Osteocyte (in vitro differentiated cells): ENCODE results near the gene THRB. TPM values are rescaled to one million over a fixed set of nuclear protein-coding genes. Genes with fewer than 3 reads are reported as not detected.

ENCODE experiments used
- DNase-seq: peaks from one replicate; pipeline ENCODE4 v3.0.0; 2021; ENCODE audit warnings: mixed read lengths; ENCODE audit not compliant: unreplicated experiment; ENCODE audit errors: extremely low spot score
- H3K27ac Mint-ChIP-seq: one replicate; pipeline ENCODE4 v1.8.0; 2021; ENCODE audit warnings: mild to moderate bottlenecking, mixed read lengths; ENCODE audit not compliant: unreplicated experiment
- H3K27me3 Mint-ChIP-seq: one replicate; pipeline ENCODE4 v1.8.0; 2021; ENCODE audit warnings: mixed read lengths; ENCODE audit not compliant: unreplicated experiment
- H3K36me3 Mint-ChIP-seq: one replicate; pipeline ENCODE4 v1.8.0; 2021; ENCODE audit warnings: mixed read lengths; ENCODE audit not compliant: unreplicated experiment
- H3K4me1 Mint-ChIP-seq: one replicate; pipeline ENCODE4 v1.8.0; 2021; ENCODE audit warnings: mixed read lengths; ENCODE audit not compliant: unreplicated experiment
- H3K4me3 Mint-ChIP-seq: one replicate; pipeline ENCODE4 v1.8.0; 2021; ENCODE audit warnings: mild to moderate bottlenecking, moderate library complexity, mixed read lengths; ENCODE audit not compliant: unreplicated experiment
- H3K9me3 Mint-ChIP-seq: one replicate; pipeline ENCODE4 v1.8.0; 2021; ENCODE audit warnings: mixed read lengths; ENCODE audit not compliant: unreplicated experiment
- CTCF ChIP-seq: fragments of 200-600 bp; sonication (generic); IDR thresholded peaks from 2 replicates; pipeline ENCODE4 v1.5.0; 2021; ENCODE audit warnings: antibody characterized with exemption, mild to moderate bottlenecking, moderate library complexity
- total RNA-seq: library from RNA; stranded (reverse); gene quantifications from 2 replicates; pipeline ENCODE4 v1.2.1, GENCODE V29; 2021

THRB gene
- total RNA-seq, 1 donor from 2014 or later, result 4.6 TPM

DNA sequence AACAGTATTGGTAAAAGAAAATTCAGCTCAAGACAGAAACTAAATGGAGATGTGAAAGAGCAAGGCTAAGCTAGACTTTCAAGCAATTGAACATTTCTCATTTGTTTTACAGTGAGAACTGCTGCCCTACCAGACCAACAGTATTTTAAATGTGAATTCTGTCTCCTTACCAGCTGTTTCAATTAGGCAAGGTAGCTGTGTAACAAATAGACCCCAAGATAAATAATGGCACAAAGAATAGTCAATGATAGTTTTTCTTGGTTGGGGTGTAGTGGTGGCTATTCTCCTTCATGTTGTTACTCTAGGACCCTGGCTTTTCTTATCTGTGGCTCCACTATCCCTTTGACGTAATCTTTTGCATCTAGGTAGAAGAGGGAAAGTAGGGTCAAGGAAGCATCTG, 30.4 kb upstream of the THRB start:
- no peaks in the 10 kb centered on the region for H3K27me3 Mint-ChIP-seq
- no peaks in the 10 kb centered on the region for H3K9me3 Mint-ChIP-seq
- H3K4me1 Mint-ChIP-seq, result peaks cover 16% of the 10 kb centered on the region
- no peak for TF ChIP-seq CTCF
- DNase-seq, result no peak
- no peak overlapping the region for H3K4me3 Mint-ChIP-seq
- no peak overlapping the region for H3K27ac Mint-ChIP-seq
- H3K36me3 Mint-ChIP-seq, result no peaks in the 10 kb centered on the region

DNA sequence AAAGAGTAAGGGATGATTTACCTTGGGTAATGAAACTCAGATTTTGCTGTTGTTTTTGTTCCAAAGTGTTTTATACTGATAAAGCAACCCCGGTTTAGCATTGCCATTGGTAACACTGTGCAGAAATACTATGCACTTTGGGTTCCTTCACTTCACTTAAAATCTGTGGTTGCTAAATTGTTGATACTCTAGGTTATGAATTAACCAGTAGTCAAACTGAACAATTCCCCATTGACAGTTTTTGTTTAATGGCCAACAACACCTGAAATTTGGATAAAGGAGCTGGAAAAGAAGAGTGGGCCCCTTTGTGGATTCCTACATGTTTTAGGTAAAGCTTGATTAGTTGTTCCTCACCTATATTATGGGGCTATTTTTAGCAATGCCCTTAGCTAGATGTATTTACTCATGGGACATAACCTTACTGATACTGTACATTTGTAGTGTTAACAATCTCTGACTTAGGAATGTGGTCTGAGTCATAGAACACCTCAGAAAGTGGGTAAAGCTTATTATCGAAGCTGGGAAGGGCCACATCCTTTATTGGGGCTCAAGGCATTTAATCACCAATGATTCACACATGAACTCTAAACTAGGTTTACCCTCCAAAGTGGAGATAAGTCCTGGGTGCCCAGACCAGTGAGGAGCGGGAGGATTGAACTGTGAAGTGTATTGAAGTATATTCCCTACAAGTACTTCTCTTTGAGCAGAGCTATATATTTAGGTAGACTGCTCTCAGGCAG, 29.5 kb upstream of the THRB start:
- Mint-ChIP-seq H3K27ac (no peak overlapping the region), H3K27me3 (no peaks in the 10 kb centered on the region), H3K9me3 (no peaks in the 10 kb centered on the region), H3K4me3 (no peak overlapping the region), H3K4me1 (peaks cover 16% of the 10 kb centered on the region), H3K36me3 (no peaks in the 10 kb centered on the region)
- no peak for DNase-seq
- TF ChIP-seq CTCF, result no peak

GRCh38 chr3:24523215-24523614, 28.6 kb upstream of the THRB start:
- Mint-ChIP-seq H3K36me3 (no peaks in the 10 kb centered on the region), H3K4me1 (peaks cover 16% of the 10 kb centered on the region), H3K4me3 (no peak overlapping the region), H3K9me3 (no peaks in the 10 kb centered on the region), H3K27me3 (no peaks in the 10 kb centered on the region), H3K27ac (no peak overlapping the region)
- no peak for TF ChIP-seq CTCF
- no peak for DNase-seq

DNA sequence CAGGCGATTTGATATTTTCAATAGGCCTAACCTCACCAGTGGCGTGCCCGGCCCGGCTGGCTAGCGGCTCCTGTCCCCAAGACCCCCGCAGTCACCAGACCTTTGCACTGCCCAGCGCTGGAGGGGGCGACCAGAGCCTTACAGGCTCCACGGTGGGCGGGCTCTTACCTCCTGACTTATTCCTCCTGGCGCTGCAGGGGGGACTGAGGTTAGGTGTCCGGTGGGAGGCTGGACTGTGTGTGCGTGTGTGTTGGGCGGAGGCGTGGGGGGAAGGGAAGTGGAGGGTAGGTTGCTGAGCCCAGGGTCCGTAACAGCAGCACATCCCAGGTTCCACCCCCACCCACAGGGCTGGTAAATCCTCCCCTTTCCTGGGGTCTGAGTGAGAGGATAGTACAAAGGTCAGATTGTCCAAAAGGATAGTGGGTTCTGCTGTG, 27.5 kb upstream of the THRB start:
- no peak for TF ChIP-seq CTCF
- H3K27me3 Mint-ChIP-seq, result no peaks in the 10 kb centered on the region
- no peaks in the 10 kb centered on the region for H3K9me3 Mint-ChIP-seq
- peaks cover 16% of the 10 kb centered on the region for H3K4me1 Mint-ChIP-seq
- no peaks in the 10 kb centered on the region for H3K36me3 Mint-ChIP-seq
- H3K4me3 Mint-ChIP-seq, result peak overlapping the region; percentile 68
- no peak for DNase-seq
- H3K27ac Mint-ChIP-seq, result peak overlapping the region; percentile 47

DNA sequence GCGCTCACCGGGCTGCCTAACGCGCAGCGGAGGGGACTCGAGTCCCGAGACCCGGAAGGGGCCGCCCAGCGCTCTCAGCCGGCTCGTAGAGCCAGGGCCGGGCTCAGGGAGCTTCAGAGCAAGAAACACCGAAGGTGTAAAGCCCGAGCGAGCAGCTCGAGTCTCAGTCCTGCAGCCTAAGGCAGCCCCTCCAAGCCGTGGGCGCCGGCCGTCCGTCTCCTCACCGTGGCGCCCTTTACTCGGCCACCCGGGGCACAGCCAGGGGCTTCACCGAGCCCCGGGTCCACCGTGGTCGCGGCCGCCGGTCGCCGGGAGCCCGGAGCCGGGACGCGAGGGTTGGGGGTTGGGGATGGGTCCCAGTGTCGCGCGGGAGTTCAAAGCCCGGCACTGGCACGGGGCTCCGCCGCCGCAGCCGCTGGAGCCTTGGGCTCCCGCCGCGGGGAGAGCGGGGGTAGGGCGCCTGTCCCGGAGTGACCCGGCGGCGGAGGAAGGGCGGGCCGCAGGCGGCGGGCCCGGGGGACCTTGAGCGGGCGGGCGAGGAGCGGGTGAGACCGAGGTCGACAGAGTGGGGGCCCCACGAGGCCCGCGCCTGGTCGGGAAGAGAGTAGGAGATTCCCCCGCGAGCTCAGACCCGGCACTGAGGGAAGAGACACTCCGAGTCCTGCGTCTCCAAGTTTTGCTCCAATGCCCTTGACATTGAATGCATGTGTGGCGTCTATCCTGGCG, 26.9 kb upstream of the THRB start:
- DNase-seq, result peak; percentile 87
- peak overlapping the region; percentile 67 for H3K27ac Mint-ChIP-seq

More for the DNA sequence above, 26.9 kb upstream of the THRB start:
- Mint-ChIP-seq H3K36me3 (no peaks in the 10 kb centered on the region), H3K4me1 (peaks cover 16% of the 10 kb centered on the region), H3K27me3 (no peaks in the 10 kb centered on the region), H3K9me3 (no peaks in the 10 kb centered on the region), H3K4me3 (peak overlapping the region; percentile 68)
- peak; percentile 19 for TF ChIP-seq CTCF
